HL-60 (cell line): ENCODE measurements around the gene ZNF641.

Experiments used
- CTCF ChIP-seq: IDR thresholded peaks from one replicate; pipeline ENCODE4 v1.5.1; 2011; ENCODE audit warnings: low read length, control low read depth, inconsistent platforms; ENCODE audit not compliant: insufficient read depth
- GABPA ChIP-seq: IDR thresholded peaks from 2 replicates; pipeline ENCODE4 v1.6.1; 2012; ENCODE audit warnings: low read depth
- POLR2AphosphoS5 ChIP-seq: IDR thresholded peaks from 2 replicates; pipeline ENCODE4 v1.6.1; 2012; ENCODE audit warnings: low read depth
- REST ChIP-seq: IDR thresholded peaks from 2 replicates; pipeline ENCODE4 v1.6.1; 2012; ENCODE audit warnings: low read depth; ENCODE audit not compliant: insufficient replicate concordance

GRCh38 chr12:48389409-48389808 is 38.7 kb upstream of the ZNF641 start:
- TF ChIP-seq POLR2AphosphoS5 (no peak), REST (no peak), CTCF (no peak), GABPA (no peak)
